ENCODE results near the gene PACSIN1.

PACSIN1 gene, protein sequence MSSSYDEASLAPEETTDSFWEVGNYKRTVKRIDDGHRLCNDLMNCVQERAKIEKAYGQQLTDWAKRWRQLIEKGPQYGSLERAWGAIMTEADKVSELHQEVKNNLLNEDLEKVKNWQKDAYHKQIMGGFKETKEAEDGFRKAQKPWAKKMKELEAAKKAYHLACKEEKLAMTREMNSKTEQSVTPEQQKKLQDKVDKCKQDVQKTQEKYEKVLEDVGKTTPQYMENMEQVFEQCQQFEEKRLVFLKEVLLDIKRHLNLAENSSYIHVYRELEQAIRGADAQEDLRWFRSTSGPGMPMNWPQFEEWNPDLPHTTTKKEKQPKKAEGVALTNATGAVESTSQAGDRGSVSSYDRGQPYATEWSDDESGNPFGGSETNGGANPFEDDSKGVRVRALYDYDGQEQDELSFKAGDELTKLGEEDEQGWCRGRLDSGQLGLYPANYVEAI

DNA sequence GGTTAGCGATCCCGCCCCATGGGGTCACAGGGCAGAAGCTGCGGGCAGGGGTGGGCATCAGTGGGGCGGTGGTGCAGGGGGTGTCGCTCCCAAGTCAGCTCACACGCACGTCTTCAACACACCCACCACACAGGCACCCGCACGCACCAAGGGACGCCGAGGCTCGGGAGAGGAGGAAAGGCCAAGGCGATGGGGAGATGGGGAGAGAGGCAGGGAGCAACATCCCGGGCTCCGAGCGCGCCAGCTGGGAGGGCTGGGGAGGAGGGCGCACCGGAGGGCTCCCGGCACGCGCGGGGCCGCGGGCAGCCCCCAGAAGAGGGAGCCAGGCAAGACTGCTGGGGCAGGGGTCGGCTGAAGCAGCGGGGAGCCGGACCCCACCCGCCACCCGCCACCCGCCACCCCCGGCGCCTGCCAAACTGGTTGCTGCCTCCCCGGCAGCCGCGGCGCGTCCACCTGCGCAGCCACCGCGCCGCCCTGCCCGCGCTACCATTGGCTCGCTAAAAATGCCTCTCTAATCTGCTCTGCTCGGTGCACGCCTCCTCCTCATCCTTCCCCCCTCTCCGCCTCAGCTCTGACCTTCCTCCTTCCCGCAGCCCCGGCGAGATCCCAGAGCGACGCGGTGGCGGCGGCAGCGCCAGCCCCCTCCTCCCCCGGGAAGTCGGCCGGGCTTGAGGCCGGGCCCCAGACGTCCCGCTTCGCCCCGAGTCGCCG lies at the start of gene PACSIN1:
PACSIN1 (plus strand) TSS at position 546 of the 711 bp plus-strand sequence. CDS start 60,230 bp downstream, outside the sequence.
- DNase-seq, result no peak

DNA sequence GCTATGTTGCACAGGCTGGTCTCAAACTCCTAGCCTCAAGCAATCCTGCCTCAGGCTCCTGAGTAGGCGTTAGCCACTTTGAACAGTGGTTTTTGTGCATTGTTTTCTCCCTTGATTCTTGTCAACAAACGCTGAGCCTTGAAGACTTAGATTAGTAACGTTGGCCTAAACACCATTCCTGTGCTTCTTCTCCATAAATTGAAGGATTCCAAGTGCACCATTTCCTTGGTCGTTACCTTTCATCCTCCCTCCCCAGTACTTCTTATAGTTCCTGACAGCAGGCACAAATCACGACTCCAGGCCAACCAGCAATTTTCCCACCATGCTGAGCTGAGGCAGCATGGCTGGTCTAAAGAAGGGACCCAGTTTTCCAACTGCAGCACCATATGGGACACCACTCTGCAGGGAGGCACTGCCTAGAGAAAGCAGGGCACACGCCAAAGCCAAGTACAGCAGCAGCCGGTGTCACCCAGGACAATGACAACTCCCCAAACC lies 49.0 kb upstream of the PACSIN1 start:
- no peak for DNase-seq

DNA sequence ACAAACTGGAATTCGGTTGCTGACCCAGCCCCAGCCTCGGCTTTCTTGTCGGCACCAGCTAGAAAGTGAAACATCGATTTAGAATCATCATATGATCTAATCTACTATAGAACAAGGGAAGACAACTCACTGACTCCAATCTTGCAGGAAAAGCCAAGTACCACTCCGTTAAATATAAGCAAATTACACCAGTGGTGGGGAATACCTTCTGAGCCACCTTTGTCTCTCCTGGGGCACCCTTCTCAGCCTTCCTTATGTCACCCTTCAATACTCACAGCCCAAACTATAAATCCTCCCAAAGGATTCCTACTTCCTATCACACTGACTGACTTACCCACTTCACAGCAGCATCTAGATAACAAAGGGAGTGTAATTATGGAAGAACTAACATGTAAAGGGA lies 47.5 kb upstream of the PACSIN1 start:
- no peak for DNase-seq

DNA sequence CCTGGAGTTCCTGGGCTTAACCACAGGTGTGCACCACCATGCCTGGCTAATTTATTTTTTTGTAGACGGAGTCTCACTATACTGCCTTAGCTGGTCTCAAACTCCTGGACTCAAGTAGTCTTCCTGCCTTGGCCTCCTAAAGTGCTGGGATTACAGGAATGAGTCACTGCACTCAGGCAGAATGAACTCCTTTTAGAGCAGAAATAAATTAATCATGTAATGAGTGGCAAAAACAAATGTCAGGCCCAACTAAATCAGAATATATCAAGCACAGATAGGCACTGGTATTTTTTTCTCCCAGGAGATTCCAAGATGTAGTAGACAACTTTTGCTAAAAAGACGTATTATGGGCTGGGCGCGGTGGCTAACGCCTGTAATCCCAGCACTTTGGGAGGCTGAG lies 42.6 kb upstream of the PACSIN1 start:
- DNase-seq, result no peak

DNA sequence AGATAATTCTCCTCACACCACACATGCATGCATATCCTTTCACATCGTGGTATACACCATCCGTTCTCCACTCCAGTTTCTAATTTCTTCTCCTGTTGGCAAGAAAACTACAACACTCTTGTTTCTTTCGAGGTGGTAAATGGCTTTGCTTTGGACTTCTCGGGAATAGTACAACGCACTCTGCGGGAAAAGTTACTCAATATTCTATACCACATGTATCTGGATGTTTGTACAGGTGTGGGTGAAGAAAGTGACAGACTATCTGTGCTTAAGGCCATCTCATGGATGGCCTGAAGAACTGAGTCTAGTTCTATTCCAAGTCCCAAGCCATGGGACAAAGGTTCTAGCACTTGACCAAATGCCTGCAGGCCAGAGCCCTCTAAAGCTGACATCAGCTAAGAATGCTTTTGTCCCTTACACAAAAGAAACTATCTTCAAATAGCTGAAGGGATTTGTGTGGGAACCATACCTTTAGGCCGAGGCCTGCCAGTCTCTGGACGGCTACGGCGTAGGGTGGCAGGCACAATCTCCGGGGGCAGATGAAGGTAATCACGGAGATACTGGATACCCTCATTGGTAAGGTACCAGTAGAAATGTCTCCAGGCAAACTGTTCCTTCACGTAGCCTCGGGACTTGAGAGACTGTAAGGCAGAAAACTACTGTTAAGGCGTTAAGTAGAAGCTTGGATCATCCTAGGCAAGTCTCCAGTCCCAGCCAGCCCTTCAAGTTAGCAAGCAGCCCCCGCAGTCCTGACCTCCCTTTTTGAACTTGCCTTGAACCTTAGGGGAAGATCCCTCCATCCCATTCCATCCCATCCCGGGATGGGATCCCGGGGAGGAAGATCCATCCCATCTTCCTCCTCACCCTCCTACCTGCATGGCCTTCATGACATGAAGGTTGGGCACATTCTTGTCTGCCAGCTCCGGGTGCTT lies 41.4 kb upstream of the PACSIN1 start:
- no peak for DNase-seq

DNA sequence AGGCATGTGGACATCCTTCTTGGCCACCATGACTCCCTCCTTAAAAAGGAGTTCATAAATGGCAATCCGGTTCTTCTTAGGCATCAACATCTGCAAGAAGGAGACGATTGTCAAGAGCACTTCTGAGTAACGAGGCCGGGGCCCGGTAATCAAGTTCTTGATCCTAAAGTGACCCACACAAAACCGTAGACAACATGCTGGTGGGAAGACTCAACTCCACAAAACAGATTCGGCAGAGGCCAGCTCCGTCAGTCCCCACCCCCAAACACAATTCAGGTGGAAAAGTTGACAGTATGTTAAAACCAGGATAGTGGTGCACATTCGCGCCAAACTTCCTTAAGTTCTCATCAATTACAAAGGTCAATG lies 40.8 kb upstream of the PACSIN1 start:
- no peak for DNase-seq

DNA sequence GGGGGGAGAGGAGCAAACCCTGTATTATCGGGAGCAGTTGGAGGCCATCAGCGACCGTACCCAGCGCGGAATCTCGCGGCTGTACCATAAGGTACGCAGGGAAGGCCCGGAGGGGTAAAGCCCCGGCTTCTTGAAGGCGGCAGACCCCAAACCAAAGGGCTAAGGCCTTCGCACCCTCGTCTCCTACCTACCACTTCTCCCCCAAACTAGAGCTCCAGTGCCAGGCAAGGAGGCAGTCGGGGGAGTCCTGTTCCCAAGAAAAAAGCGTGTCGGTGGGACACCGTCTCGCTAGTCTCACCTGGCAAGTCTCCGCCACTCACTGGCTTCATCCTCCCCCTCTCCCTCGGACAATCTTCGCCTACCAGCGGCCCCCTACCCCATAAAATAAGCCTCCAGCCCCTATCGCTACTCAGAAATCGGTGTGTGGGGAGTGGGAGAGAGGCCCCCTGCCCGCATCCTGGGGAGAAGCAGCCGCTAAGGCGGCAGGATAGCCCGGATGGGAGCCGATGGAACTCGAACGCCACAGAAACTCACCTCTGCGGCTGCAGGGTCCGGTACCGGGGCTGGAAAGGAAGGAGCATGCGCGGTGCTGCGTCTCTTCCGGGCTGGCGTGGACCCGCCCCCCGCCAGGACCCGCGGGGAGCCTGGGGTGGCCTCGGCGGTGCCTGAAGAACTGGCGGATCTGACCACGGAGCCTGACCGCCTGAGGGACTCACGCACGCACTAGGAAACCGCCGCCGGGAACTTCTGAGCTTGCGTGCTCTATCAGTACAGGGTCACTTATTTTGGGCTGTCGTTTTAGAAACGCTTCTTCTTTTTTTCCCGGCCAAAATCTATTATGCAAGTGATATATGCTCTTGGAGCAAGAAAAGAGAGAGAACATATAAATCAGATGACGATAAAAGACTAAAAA lies 40.1 kb upstream of the PACSIN1 start, which contains the start of gene RPS10:
RPS10 (minus strand) TSS at position 572 of the 913 bp plus-strand sequence. CDS start 848 bp downstream, outside the sequence.
- peak; percentile 93 for DNase-seq

DNA sequence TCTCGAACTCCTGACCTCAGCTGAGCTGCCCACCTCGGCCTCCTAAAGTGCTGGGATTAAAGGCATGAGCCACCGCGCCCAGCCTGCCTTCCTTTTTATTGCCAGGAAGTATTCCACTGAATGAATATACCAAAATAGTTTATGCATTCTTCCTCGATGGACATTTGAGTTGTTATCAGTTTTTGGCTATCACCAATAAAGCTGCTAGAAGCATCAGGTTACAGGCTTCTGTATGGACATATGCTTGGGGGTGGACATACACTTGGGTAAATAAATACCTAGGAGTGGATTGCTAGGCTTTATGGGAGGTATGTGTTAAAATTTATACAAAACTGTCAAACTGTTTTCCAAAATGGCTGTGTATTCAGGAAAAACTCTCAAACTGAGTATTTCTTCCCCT lies 30.0 kb upstream of the PACSIN1 start:
- no peak for DNase-seq

DNA sequence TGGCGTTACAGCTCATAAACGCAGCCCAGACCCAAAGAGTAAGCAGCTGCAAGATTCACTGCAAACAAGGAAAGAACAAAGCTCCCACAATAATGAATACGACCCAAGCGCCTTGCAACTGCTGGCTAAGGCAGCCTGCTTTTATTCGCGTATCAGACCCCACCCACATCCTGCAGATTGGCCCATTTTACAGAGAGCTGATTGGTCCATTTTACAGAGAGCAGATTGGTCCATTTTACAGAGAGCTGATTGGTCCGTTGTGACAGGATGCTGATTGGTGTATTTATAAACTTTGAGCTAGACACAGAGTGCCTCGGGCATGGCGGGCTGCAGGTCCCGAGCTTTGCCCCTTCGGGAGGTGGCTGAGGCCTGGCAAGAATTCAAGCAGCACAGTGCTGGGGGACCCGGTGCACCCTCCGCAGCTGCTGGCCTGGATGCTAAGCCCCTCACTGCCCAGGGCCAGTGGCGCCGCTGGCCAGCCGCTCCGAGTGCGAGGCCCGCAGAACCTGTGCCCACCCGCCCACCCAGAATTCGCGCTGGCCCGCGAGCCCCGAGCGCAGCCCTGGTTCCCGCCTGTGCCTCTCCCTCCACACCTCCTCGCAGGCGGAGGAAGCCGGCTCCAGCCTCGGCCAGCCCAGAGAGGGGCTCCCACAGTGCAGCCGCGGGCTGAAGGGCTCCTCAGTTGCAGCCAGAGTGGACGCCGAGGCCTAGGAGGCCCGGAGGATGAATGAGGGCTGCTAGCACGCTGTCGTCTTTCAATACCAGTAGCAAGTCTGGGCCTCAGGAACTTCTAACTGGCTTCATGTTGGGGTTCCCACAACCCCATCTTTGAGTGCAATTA lies 28.9 kb upstream of the PACSIN1 start:
- DNase-seq, result no peak

DNA sequence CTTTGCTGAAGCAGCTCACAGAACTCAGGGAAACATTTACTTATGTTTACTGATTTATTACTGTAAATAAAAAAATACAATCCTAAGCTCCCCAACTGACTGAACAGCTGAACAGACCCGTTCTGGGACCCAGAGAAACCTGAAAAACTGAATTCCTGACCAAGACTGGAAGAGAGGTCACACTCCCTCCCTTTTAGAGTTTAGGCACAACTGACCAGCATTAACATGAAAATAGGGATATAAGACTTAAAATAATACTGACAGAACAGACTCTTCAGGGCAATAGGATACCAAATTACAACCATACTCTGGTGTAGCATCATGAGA lies 28.3 kb upstream of the PACSIN1 start:
- DNase-seq, result no peak

DNA sequence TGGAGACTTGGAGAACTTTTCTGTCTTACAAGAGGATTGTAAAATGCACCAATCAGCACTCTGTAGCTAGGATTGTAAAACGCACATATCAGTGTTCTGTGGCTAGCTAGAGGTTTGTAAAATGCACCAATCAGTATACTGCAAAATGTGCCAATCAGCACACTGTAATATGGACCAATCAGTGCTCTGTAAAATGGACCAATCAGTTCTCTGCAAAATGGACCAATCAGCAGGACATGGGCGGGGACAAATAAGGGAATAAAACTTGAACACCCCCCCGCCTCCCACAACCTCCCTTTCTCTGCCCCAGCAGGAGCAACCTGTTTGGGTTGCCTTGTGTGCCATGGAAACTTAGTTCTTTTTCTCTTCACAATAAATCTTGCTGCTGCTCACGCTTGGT lies 27.2 kb upstream of the PACSIN1 start:
- no peak for DNase-seq

DNA sequence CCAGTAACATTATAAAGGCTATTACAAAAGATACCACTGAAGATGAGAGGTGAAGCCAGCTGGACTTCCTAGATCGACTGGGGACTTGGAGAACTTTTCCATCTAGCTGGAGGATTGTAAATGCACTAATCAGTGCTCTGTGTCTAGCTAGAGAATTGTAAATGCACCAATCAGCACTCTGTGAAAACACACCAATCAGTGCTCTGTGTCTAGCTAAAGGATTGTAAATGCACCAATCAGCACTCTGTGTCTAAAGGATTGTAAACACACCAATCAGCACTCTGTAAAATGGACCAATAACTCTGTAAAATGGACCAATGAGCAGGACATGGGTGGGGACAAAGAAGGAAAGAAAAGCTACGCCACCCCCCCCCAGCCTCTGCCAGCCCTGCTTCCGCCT lies 26.4 kb upstream of the PACSIN1 start:
- no peak for DNase-seq

DNA sequence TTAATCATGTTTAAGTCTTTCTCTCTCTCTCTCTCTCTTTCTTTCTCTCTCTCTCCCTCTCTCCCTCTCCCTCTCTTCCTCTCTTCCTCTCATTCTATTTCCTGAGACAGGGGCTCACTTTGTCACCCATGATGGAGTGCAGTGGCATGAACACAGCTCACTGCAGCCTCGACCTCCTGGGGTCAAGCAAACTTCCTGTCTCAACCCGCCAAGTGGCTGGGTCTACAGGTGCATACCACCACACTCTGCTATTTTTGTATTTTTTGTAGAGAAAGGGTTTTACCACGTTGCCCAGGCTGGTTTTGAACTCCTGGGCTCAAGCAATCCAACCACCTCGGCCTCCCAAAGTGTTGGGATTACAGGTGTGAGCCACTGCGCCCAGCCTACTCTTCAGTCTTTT lies 24.4 kb upstream of the PACSIN1 start:
- DNase-seq, result no peak

DNA sequence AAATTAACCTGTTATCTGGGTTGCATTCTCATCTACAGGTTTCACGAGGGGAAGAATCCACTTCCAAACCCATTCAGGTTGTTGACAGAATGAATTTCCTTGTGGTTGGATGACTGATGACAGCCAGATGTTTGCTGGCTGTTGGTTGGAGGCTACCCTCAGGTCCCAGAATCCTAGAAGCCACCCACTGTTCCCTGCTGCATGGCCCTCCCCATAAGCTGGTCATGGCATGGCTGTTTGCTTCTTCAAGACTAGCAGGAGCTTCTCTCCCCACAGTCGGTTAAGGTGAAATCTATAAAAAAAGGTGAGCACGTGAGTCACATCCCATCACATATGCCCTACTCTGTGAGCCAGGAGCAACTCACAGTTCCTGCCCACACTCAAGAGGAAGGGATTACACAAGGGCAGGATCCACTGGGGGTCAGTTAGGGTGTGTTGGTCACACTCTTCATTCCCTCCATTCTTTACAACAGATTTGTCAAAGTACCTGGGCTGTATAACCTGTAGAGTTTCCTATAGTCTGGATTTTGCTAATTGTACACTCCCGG lies 20.5 kb upstream of the PACSIN1 start:
- DNase-seq, result no peak

DNA sequence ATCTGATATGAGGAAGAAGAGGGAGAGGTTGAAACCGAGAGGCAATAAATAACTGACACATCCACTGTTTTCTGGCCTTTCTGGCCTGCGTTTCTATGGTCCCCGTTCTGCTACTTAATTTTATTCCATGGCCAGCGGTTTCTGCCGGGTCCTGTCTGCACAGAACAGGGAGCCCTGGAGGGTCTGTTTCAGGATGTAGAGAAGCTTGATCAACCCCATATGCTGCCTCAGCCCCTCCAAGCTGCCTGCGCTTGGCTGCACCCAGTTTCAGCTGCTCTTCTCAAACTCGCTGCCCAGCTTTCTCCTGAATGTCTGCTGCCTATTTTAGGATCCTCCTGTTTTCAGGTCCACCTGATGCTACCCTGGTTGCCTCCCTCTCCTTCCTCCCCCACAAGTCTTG lies 18.5 kb upstream of the PACSIN1 start:
- no peak for DNase-seq

DNA sequence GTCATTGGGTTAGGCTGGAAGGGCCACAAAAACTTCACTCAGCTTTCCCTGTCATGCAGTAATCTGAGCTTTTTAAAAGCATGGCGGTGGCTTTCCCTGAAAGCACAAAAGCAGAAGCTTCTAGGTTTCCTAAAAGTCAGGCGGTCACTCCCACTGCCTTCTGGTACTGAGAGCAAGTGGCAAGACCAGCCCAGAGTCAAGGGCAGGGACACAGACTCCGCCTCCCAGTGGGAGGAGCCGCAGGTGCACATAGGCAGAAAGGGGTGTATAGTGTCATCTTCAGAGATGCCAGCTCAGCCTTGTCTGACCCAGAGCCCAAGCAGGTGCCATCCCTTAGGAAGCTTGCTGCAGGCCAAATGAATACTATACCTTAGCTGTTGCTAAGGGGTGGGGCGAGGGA lies 18.0 kb upstream of the PACSIN1 start:
- DNase-seq, result no peak

DNA sequence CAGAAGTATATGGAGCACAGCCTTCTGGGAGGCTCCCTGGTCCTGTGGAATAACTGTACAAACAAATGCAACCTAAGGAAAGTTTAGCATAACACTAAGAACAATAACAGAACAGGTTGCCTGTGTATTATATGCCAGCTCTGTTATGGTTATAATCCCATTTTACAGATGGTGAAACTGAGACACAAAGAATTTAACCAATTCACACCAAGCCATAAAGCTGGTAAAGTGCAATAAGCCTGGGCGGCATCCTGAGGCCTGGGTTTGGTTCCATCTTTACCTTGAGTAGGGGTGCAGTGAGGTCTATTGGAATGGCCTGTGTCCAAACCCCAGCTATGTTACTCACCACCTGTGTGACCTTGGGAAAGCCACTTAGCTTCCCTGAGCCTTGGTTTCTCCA lies 14.7 kb upstream of the PACSIN1 start:
- no peak for DNase-seq

DNA sequence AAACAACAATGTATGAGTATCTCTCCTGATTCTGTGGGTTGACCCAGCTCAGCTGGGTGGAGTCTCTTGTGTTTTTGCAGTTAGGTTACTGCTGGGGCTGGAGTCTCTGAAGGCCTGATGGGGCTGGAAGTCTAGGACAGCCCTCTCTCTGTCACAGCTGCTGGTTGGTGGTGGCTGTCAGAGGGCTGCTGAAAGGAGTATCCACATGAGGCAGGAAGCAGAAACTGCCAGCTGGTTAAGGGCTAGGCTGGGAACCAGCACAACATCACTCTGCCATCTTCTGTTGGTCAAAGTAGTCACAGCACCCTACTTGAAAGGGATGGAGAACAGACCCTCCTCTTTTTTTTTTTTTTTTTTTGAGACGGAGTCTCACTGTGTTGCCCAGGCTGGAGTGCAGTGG lies 10.0 kb upstream of the PACSIN1 start:
- no peak for DNase-seq

DNA sequence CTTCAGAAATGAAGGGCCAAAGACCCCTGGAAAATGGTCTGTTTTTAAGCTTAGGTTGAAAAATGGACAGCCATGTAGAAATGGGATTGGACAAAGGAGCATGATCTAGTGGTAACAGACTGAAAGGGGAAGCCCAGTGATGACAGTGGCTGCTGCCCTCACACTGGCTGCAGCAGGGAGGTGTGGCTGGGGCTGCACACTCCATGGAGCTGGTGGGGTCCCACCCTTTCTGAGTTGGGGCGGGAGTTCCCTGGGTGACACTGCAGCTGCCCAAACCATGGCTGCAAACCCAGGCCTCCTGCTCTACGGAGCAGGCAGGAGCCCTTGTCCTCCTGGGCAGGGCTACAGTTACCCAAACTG lies 8.5 kb upstream of the PACSIN1 start:
- no peak for DNase-seq
